ENCODE results near the gene GJA4.

GJA4 gene

GRCh38 chr1:34749992-34750391 is 42.8 kb upstream of the GJA4 start:
- no peak for TF ChIP-seq CTCF (IDR thresholded peaks at IDR 0.05)

DNA sequence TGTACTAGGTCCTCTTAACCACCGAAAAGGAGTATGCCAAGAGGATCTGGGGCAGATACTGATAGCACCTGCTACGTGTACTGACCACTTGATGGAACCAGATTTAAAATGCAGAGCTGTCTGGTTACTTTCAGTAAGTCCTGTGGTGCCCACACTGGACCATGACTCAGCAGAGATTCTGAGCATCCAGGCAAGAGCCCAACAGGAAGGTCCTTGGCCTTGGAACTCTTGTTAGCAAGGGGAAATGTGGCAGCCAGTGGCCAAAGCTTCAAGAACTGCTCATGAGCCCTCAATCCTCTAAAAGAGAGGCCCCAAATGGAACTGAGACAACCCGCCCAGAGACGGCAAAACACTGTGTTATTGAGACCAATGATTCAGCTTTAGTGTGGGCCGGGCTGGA is 42.2 kb upstream of the GJA4 start:
- TF ChIP-seq CTCF (IDR thresholded peaks at IDR 0.05) = no peak

- peak; percentile 23; the same call in 1 of the 2 replicates for TF ChIP-seq CTCF (IDR thresholded peaks at IDR 0.05)
Observed at GRCh38 chr1:34753163-34753562, 39.6 kb upstream of the GJA4 start.

DNA sequence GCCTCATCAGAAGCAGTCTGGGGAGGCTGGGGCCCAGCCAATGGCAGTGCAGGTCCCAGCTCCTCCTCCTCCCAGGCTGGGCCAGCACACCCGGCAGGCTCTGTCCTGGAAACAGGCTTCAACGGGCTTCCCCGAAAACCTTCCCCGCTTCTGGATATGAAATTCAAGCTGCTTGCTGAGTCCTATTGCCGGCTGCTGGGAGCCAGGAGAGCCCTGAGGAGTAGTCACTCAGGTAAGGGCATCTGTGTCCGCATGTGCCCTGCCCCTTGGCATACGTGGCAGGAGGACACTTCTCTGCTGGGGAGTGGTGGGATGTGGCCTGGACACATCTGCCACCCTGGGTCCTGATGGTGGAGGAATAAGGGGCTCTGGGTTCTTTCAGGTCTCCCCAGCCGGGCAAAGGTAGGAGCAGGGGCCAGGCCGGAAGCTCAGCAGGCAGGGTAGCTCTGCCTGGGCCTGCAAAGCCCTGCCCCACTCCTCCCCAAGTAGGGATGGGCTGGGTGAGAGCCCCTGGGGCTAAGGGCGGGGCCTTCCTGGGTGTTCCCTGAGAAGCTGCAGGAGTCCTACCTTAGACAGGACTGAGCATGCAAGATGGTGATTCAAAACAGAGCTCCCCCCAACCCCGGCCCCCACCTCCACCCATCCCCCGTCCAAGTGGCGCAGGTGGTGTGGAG is 37.7 kb upstream of the GJA4 start, which contains the start of gene GJB5:
GJB5 (plus strand) TSS at position 84 of the 674 bp plus-strand sequence. CDS start 2,284 bp downstream, outside the sequence.
- no peak for TF ChIP-seq CTCF (IDR thresholded peaks at IDR 0.05)

DNA sequence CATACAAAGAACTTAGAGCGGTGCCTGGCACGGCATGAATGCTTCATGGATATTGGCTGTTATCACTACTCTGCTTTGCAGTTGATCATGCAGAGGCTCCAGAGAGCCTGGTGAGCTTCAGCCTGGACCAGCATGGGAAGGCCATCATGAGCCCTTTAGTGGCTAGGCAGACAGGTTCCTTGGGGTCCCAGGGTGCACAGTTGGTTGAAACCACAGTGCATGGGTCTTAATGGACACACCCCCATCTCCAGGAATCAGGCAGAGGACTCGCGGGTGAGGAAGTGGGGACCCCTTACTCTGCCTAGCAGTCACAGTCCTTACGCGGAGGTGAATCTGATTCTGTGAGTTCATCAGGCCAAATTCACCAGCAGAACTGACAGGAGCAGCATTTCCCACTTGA is 36.8 kb upstream of the GJA4 start:
- TF ChIP-seq CTCF (IDR thresholded peaks at IDR 0.05) = no peak

DNA sequence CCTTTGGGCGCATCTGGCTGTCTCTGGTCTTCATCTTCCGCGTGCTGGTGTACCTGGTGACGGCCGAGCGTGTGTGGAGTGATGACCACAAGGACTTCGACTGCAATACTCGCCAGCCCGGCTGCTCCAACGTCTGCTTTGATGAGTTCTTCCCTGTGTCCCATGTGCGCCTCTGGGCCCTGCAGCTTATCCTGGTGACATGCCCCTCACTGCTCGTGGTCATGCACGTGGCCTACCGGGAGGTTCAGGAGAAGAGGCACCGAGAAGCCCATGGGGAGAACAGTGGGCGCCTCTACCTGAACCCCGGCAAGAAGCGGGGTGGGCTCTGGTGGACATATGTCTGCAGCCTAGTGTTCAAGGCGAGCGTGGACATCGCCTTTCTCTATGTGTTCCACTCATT is 35.4 kb upstream of the GJA4 start:
- no peak for TF ChIP-seq CTCF (IDR thresholded peaks at IDR 0.05)

DNA sequence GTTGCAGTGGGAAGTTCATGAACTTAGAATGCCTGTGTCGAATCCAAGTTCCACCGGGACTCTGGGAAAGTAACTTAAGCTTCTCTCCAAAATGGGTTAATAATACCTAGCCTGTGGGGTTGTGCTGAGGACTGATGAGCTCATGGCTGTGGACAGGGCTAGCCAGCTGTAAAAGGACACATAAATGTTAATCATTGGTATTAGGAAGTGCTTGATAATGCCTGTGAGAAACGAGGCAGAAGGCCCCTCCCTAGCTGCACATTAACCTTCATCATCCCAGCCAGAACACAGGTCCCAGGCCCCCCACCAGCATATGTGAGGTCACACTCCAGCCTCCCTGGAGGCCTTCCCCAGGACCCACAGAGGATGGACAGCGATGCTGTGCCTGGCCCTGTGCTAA is 34.0 kb upstream of the GJA4 start:
- TF ChIP-seq CTCF (IDR thresholded peaks at IDR 0.05) = no peak

Data from LNCAP (cell line).